Right lobe of liver (tissue), 6 donors: ENCODE data around the gene SYNE4. TPM values are rescaled to one million over a fixed set of nuclear protein-coding genes. Genes with fewer than 3 reads are reported as not detected.
A peak's percentile ranks its signal among the peaks of the same experiment; 100 is the strongest.

Experiments
- ATAC-seq, 4 donors: fragments of 200-7000 bp; cut with Tn5 transposase; one replicate each; pipeline ENCODE4 v1.9.1; 2020; ENCODE audit warnings: mild to moderate bottlenecking in 4 of 4, moderate library complexity in 4 of 4
- DNase-seq, 3 donors: peaks; one replicate each; pipeline ENCODE4 v3.0.0-alpha.2; 2020
- H3K27ac ChIP-seq, 3 donors: fragments of 200-600 bp; one replicate each; pipeline ENCODE4 v1.8.0; 2022
- H3K27me3 ChIP-seq, 2 donors: fragments of 200-600 bp; one replicate each; pipeline ENCODE4 v1.8.0; 2022
- H3K36me3 ChIP-seq, 4 donors: fragments of 200-600 bp; sonication (generic) in 1 of 4; one replicate each; pipeline versions ENCODE4 v1.5.1 to v1.8.0; 2017 to 2022; ENCODE audit warnings: control low read depth in 1 of 4
- H3K4me1 ChIP-seq, 4 donors: fragments of 200-600 bp; sonication (generic) in 1 of 4; one replicate each; pipeline versions ENCODE4 v1.5.1 to v1.8.0; 2017 to 2022; ENCODE audit warnings: control low read depth in 1 of 4
- H3K4me3 ChIP-seq, 3 donors: fragments of 200-600 bp; one replicate each; pipeline ENCODE4 v1.8.0; 2022
- H3K9me3 ChIP-seq, 4 donors: fragments of 200-600 bp; sonication (generic) in 1 of 4; one replicate each; pipeline versions ENCODE4 v1.5.1 to v1.8.0; 2017 to 2022; ENCODE audit warnings: control low read depth in 1 of 4
- CTCF ChIP-seq, 4 donors: fragments of 200-600 bp in 3 of 4; fragments of 450-650 bp in 1 of 4; IDR thresholded peaks; one replicate each; pipeline versions ENCODE4 v1.5.1 to v1.8.0; 2016 to 2022; ENCODE audit warnings: antibody characterized with exemption in 4 of 4, mild to moderate bottlenecking in 2 of 4
- POLR2A ChIP-seq: fragments of 450-650 bp; IDR thresholded peaks from one replicate; pipeline ENCODE4 v1.6.1; 2017; ENCODE audit warnings: antibody characterized with exemption, mild to moderate bottlenecking
- WGBS: methylation state at CpG from one replicate; pipeline ENCODE4 v1.1.6; 2018; ENCODE audit warnings: low coverage, low lambda C conversion rate; ENCODE audit not compliant: insufficient coverage; ENCODE audit errors: missing lambda C conversion rate; 5-methylcytosine and 5-hydroxymethylcytosine counted together
- intact Hi-C, 2 donors: fragments of 100-400 bp; cut with DNase I; formaldehyde crosslinking; loops; one replicate each; pipeline versions ENCODE4 v1.11.2 to v1.14.1; 2022
- total RNA-seq, 6 experiments: library from RNA; depleted of rRNA in 2 of 6; stranded (reverse); fragments of >200 nt in 2 of 6; fragmentation: NEBNext Ultra II Directional in 3 of 6; extraction: Animal tissue kit (Norgen Biotek cat#: 25700) in 3 of 6; gene quantifications; one replicate each; pipeline versions ENCODE4 v1.1.0 to v1.2.4, GENCODE V29; 2016 to 2023
- donor health status: DM: no; HTN: yes; CAD: no.
- donor health status: DM: no; HTN: no; CAD: no.
- donor health status: DM: no; HTN: no; CAD: no.
- donor health status: DM: no; HTN: yes; CAD: no.
- donor health status: DM: no; HTN: yes; CAD: no.

SYNE4 gene
- total RNA-seq, 6 experiments from 2014 or later: 3.9 to 7.5 (median 7.0) TPM

GRCh38 chr19:36001605-36002004, 7.0 kb downstream of the SYNE4 start:
- Histone ChIP-seq H3K4me3 (no peak overlapping the region), H3K36me3 (peaks cover 0 to 3% (median 0%) of the 10 kb centered on the region in 4 donors), H3K4me1 (peaks cover 0 to 24% (median 9%) of the 10 kb centered on the region in 4 donors), H3K27ac (no peak overlapping the region), H3K27me3 (no peaks in the 10 kb centered on the region), H3K9me3 (no peaks in the 10 kb centered on the region)
- DNase-seq (no peak), ATAC-seq (no peak)
- 93% methylated on average over 3 of the region's 3 CpGs for WGBS
- no peak for TF ChIP-seq POLR2A
- no peak for TF ChIP-seq CTCF (IDR thresholded peaks at IDR 0.05)
- intact Hi-C loops: no loop called here

GRCh38 chr19:35996777-35997176, 11.8 kb downstream of the SYNE4 start:
- DNase-seq (no peak), ATAC-seq (no peak)
- no peak overlapping the region for H3K27ac ChIP-seq
- peaks cover 0 to 36% (median 12%) of the 10 kb centered on the region in 4 donors for H3K4me1 ChIP-seq
- H3K4me3 ChIP-seq: peak overlapping the region in 1 of 3 donors; percentile 97
- no peaks in the 10 kb centered on the region for H3K27me3 ChIP-seq
- H3K36me3 ChIP-seq: no peaks in the 10 kb centered on the region
- intact Hi-C loops: no loop called here
- no peaks in the 10 kb centered on the region for H3K9me3 ChIP-seq
- TF ChIP-seq POLR2A: no peak
- no peak for TF ChIP-seq CTCF (IDR thresholded peaks at IDR 0.05)
- 87% methylated on average over 8 of the region's 8 CpGs for WGBS

- WGBS: no CpG with 5 or more reads among the region's 97 CpGs
- intact Hi-C loops: no loop called here
These were observed 13.3 kb downstream of the SYNE4 start, which contains the start of gene SDHAF1 for GRCh38 chr19:35995048-35995993. Gene SDHAF1, plus strand, starts transcription at chr19:35995188. Its CDS starts 87 bp downstream, at chr19:35995275.

More at GRCh38 chr19:35995048-35995993, 13.3 kb downstream of the SYNE4 start, which contains the start of gene SDHAF1:
- peak in 2 of 4 donors; percentile 5 to 10 for TF ChIP-seq CTCF (IDR thresholded peaks at IDR 0.05)
- TF ChIP-seq POLR2A: peak; percentile 87
- Histone ChIP-seq H3K36me3 (no peaks in the 10 kb centered on the region), H3K4me3 (peak within 1 kb of the TSS; percentile 68 to 97 (median 94)), H3K9me3 (no peaks in the 10 kb centered on the region), H3K4me1 (peaks cover 0 to 30% (median 12%) of the 10 kb centered on the region in 4 donors), H3K27me3 (no peaks in the 10 kb centered on the region), H3K27ac (peak within 1 kb of the TSS; percentile 25 to 88 (median 73))
- peak; percentile 98 to 99 (median 99) for DNase-seq
- peak; percentile 88 to 93 (median 92) for ATAC-seq
